Glutamatergic neuron (in vitro differentiated cells): Measurements from ENCODE around the gene HES1. TPM values are rescaled to one million over a fixed set of nuclear protein-coding genes. Genes with fewer than 3 reads are reported as not detected.
A peak's percentile ranks its signal among the peaks of the same experiment; 100 is the strongest.
"Not testable (repeated sequence)": the region's sequence is repeated elsewhere in the genome, so short reads cannot be mapped to it uniquely, and the experiment has no call there.

ENCODE experiments used
- DNase-seq: peaks from one replicate; pipeline ENCODE4 v3.0.0; 2022
- H3K27ac Mint-ChIP-seq: one replicate; pipeline ENCODE4 v1.8.0; 2020; ENCODE audit warnings: mild to moderate bottlenecking, mixed read lengths, inconsistent platforms; ENCODE audit not compliant: unreplicated experiment
- H3K27me3 Mint-ChIP-seq: one replicate; pipeline ENCODE4 v1.8.0; 2020; ENCODE audit warnings: mild to moderate bottlenecking, moderate library complexity, mixed read lengths, inconsistent platforms; ENCODE audit not compliant: unreplicated experiment
- H3K36me3 Mint-ChIP-seq: one replicate; pipeline ENCODE4 v1.8.0; 2020; ENCODE audit warnings: mild to moderate bottlenecking, mixed read lengths, inconsistent platforms; ENCODE audit not compliant: unreplicated experiment
- H3K4me1 Mint-ChIP-seq: one replicate; pipeline ENCODE4 v1.8.0; 2020; ENCODE audit warnings: mild to moderate bottlenecking, low read depth, mixed read lengths, inconsistent platforms; ENCODE audit not compliant: unreplicated experiment
- H3K4me3 Mint-ChIP-seq: one replicate; pipeline ENCODE4 v1.8.0; 2020; ENCODE audit warnings: mild to moderate bottlenecking, mixed read lengths, inconsistent platforms; ENCODE audit not compliant: unreplicated experiment
- H3K9me3 Mint-ChIP-seq: one replicate; pipeline ENCODE4 v1.8.0; 2020; ENCODE audit warnings: mild to moderate bottlenecking, moderate library complexity, mixed read lengths, inconsistent platforms; ENCODE audit not compliant: unreplicated experiment
- CTCF ChIP-seq: fragments of 200-600 bp; sonication (generic); IDR thresholded peaks from one replicate; pipeline ENCODE4 v1.5.0; 2021; ENCODE audit not compliant: partially characterized antibody, unreplicated experiment
- total RNA-seq: library from RNA; stranded (reverse); fragmentation: NEBNext Ultra II Directional; extraction: Animal tissue kit (Norgen Biotek cat#: 25700); gene quantifications from one replicate; pipeline ENCODE4 v1.2.1, GENCODE V29; 2021; ENCODE audit not compliant: unreplicated experiment

Gene HES1
- total RNA-seq, 1 donor from 2014 or later = 0.34 TPM

- Mint-ChIP-seq H3K27ac (no peak overlapping the region), H3K4me1 (peaks cover 10% of the 10 kb centered on the region), H3K4me3 (no peak overlapping the region), H3K9me3 (peaks cover 4% of the 10 kb centered on the region), H3K36me3 (no peaks in the 10 kb centered on the region), H3K27me3 (peaks cover 3% of the 10 kb centered on the region)
- DNase-seq = peak; percentile 36
- TF ChIP-seq CTCF = no peak
These were observed 46.4 kb upstream of the HES1 start for GRCh38 chr3:194089357-194090177.

GRCh38 chr3:194090178-194090555, 45.8 kb upstream of the HES1 start:
- not testable (repeated sequence) for H3K9me3 Mint-ChIP-seq, H3K36me3 Mint-ChIP-seq, H3K27me3 Mint-ChIP-seq, H3K4me3 Mint-ChIP-seq, H3K27ac Mint-ChIP-seq, DNase-seq
- H3K4me1 Mint-ChIP-seq = peaks cover 10% of the 10 kb centered on the region

- peaks cover 2% of the 10 kb centered on the region for H3K9me3 Mint-ChIP-seq
- H3K4me3 Mint-ChIP-seq = no peak overlapping the region
- DNase-seq = no peak
- peaks cover 3% of the 10 kb centered on the region for H3K27me3 Mint-ChIP-seq
- TF ChIP-seq CTCF = no peak
- no peaks in the 10 kb centered on the region for H3K36me3 Mint-ChIP-seq
- no peak overlapping the region for H3K27ac Mint-ChIP-seq
- H3K4me1 Mint-ChIP-seq = peaks cover 10% of the 10 kb centered on the region
These were observed 45.2 kb upstream of the HES1 start for GRCh38 chr3:194090716-194091115.

- no peak overlapping the region for H3K4me3 Mint-ChIP-seq
These were observed 44.8 kb upstream of the HES1 start for GRCh38 chr3:194091141-194091540.

GRCh38 chr3:194091897-194092296, 44.1 kb upstream of the HES1 start:
- not testable (repeated sequence) for H3K4me3 Mint-ChIP-seq, H3K9me3 Mint-ChIP-seq, H3K27me3 Mint-ChIP-seq, H3K27ac Mint-ChIP-seq, DNase-seq, H3K36me3 Mint-ChIP-seq, H3K4me1 Mint-ChIP-seq

More at GRCh38 chr3:194091141-194091540, 44.8 kb upstream of the HES1 start:
- DNase-seq = no peak
- Mint-ChIP-seq H3K27ac (no peak overlapping the region), H3K36me3 (no peaks in the 10 kb centered on the region), H3K9me3 (peaks cover 2% of the 10 kb centered on the region), H3K4me1 (peaks cover 8% of the 10 kb centered on the region), H3K27me3 (peaks cover 1% of the 10 kb centered on the region)
- TF ChIP-seq CTCF = no peak

- no peak overlapping the region for H3K27ac Mint-ChIP-seq
- no peak overlapping the region for H3K4me3 Mint-ChIP-seq
- H3K27me3 Mint-ChIP-seq = no peaks in the 10 kb centered on the region
- H3K36me3 Mint-ChIP-seq = no peaks in the 10 kb centered on the region
- no peaks in the 10 kb centered on the region for H3K9me3 Mint-ChIP-seq
- no peak for DNase-seq
- H3K4me1 Mint-ChIP-seq = peaks cover 7% of the 10 kb centered on the region
- TF ChIP-seq CTCF = no peak
These were observed 43.1 kb upstream of the HES1 start for GRCh38 chr3:194092881-194093301.
